SK-N-SH treated with all-trans-retinoic acid at 6 μM for 48 hours (cell line): ENCODE results near the gene EIF5AL1.
"Not testable (repeated sequence)": the region's sequence is repeated elsewhere in the genome, so short reads cannot be mapped to it uniquely, and the experiment has no call there.

Source experiments
- BACH2 ChIP-seq: fragments of 250-450 bp; sonication (Bioruptor Pico); IDR thresholded peaks from 2 replicates; pipeline ENCODE4 v1.9.0; 2021; ENCODE audit warnings: mild to moderate bottlenecking, borderline replicate concordance
- CREB5 ChIP-seq: fragments of 250-450 bp; sonication (Bioruptor Pico); IDR thresholded peaks from 2 replicates; pipeline ENCODE4 v1.5.1; 2020; ENCODE audit warnings: low read depth, mild to moderate bottlenecking, moderate library complexity
- CSRNP3 ChIP-seq: fragments of 250-450 bp; sonication (Bioruptor Pico); IDR thresholded peaks from 2 replicates; pipeline ENCODE4 v1.5.1; 2021; ENCODE audit warnings: mild to moderate bottlenecking, moderate library complexity
- GLIS3 ChIP-seq: fragments of 250-450 bp; sonication (Bioruptor Pico); IDR thresholded peaks from 2 replicates; pipeline ENCODE4 v1.5.0; 2020; ENCODE audit warnings: mild to moderate bottlenecking, moderate library complexity
- PATZ1 ChIP-seq: fragments of 250-450 bp; sonication (Bioruptor Pico); IDR thresholded peaks from 2 replicates; pipeline ENCODE4 v1.8.0; 2020; ENCODE audit warnings: mild to moderate bottlenecking, moderate library complexity, borderline replicate concordance
- TCF4 ChIP-seq: fragments of 250-450 bp; sonication (Bioruptor Pico); IDR thresholded peaks from 2 replicates; pipeline ENCODE4 v1.8.0; 2021; ENCODE audit warnings: mild to moderate bottlenecking, moderate library complexity, borderline replicate concordance
- ZFP3 ChIP-seq: fragments of 250-450 bp; sonication (Bioruptor Pico); IDR thresholded peaks from 2 replicates; pipeline ENCODE4 v1.5.0; 2020; ENCODE audit warnings: mild to moderate bottlenecking, moderate library complexity
- ZNF8 ChIP-seq: fragments of 450-650 bp; formaldehyde crosslinking; IDR thresholded peaks from 2 replicates; pipeline ENCODE4 v1.5.0; 2020; ENCODE audit warnings: mild to moderate bottlenecking, moderate library complexity

GRCh38 chr10:79547128-79547527, 34.8 kb downstream of the EIF5AL1 start:
- not testable (repeated sequence) for TF ChIP-seq CREB5 (CRISPR knock-in tag); CSRNP3 (CRISPR knock-in tag); TCF4 (CRISPR knock-in tag); ZNF8; PATZ1; BACH2 (CRISPR knock-in tag); GLIS3 (CRISPR knock-in tag); ZFP3 (CRISPR knock-in tag)
